GM23338 (cell line): ENCODE data around the gene SLC30A5. TPM values are rescaled to one million over a fixed set of nuclear protein-coding genes. Genes with fewer than 3 reads are reported as not detected.

Experiments
- ATAC-seq: fragments of 200-7000 bp; cut with Tn5 transposase; 3 replicates; pipeline ENCODE4 v1.9.1; 2020
- DNase-seq: peaks from one replicate; pipeline ENCODE4 v3.0.0-alpha.2; 2015; ENCODE audit warnings: low spot score
- H2AFZ ChIP-seq: fragments of 200-600 bp; sonication (generic); 2 replicates; pipeline ENCODE4 v1.8.0; 2016; ENCODE audit warnings: antibody characterized with exemption, mild to moderate bottlenecking, moderate library complexity
- H3F3A ChIP-seq: fragments of 200-600 bp; sonication (generic); replicated peaks from 2 replicates; pipeline ENCODE4 v1.8.0; 2017; ENCODE audit warnings: antibody characterized with exemption, mixed run types, low read depth
- H3K27ac ChIP-seq: fragments of 200-600 bp; sonication (generic); 2 replicates; pipeline ENCODE4 v1.6.1; 2016; ENCODE audit warnings: low read depth
- H3K27me3 ChIP-seq: fragments of 200-600 bp; sonication (generic); 2 replicates; pipeline ENCODE4 v1.8.0; 2016; ENCODE audit warnings: mild to moderate bottlenecking, mixed run types, moderate library complexity; ENCODE audit not compliant: insufficient read depth
- H3K36me3 ChIP-seq: fragments of 200-600 bp; sonication (generic); 2 replicates; pipeline ENCODE4 v1.8.0; 2016; ENCODE audit warnings: mild to moderate bottlenecking; ENCODE audit not compliant: insufficient read depth
- H3K4me1 ChIP-seq: fragments of 200-600 bp; sonication (generic); 2 replicates; pipeline ENCODE4 v1.8.0; 2016; ENCODE audit warnings: mild to moderate bottlenecking, moderate library complexity; ENCODE audit not compliant: insufficient read depth
- H3K4me2 ChIP-seq: fragments of 200-600 bp; sonication (generic); 2 replicates; pipeline ENCODE4 v1.7.1; 2017; ENCODE audit warnings: mixed run types
- H3K4me3 ChIP-seq: fragments of 200-600 bp; sonication (generic); 2 replicates; pipeline ENCODE4 v1.6.1; 2016; ENCODE audit warnings: mixed run types
- H3K79me2 ChIP-seq: fragments of 200-600 bp; sonication (generic); replicated peaks from 2 replicates; pipeline ENCODE4 v1.8.0; 2017; ENCODE audit warnings: mild to moderate bottlenecking; ENCODE audit not compliant: insufficient read depth
- H3K9me2 ChIP-seq: fragments of 200-600 bp; sonication (generic); 2 replicates; pipeline ENCODE4 v1.8.0; 2017; ENCODE audit not compliant: insufficient read depth
- H4K20me1 ChIP-seq: fragments of 200-600 bp; sonication (generic); replicated peaks from 2 replicates; pipeline ENCODE4 v1.8.0; 2017; ENCODE audit warnings: mild to moderate bottlenecking; ENCODE audit not compliant: insufficient read depth
- H3K27ac Mint-ChIP-seq: 2 replicates; pipeline ENCODE4 v1.8.0; 2020; ENCODE audit warnings: inconsistent platforms, mild to moderate bottlenecking, moderate library complexity, mixed read lengths
- H3K27me3 Mint-ChIP-seq: 3 replicates; pipeline ENCODE4 v1.8.0; 2022; ENCODE audit warnings: low read depth, mild to moderate bottlenecking, moderate library complexity, mixed read lengths, inconsistent platforms; ENCODE audit not compliant: insufficient read depth, poor library complexity
- H3K36me3 Mint-ChIP-seq: 3 replicates; pipeline ENCODE4 v1.8.0; 2021; ENCODE audit warnings: low read depth, mild to moderate bottlenecking, inconsistent platforms, moderate library complexity, mixed read lengths
- H3K4me1 Mint-ChIP-seq: 3 replicates; pipeline ENCODE4 v1.8.0; 2020; ENCODE audit warnings: mild to moderate bottlenecking, inconsistent platforms, mixed read lengths
- H3K4me3 Mint-ChIP-seq: 3 replicates; pipeline ENCODE4 v1.8.0; 2021; ENCODE audit warnings: moderate library complexity, mild to moderate bottlenecking, inconsistent platforms, mixed read lengths
- H3K9me3 Mint-ChIP-seq: 3 replicates; pipeline ENCODE4 v1.8.0; 2020; ENCODE audit warnings: moderate library complexity, mild to moderate bottlenecking, inconsistent platforms, mixed read lengths
- CREB1 ChIP-seq: fragments of 250-450 bp; sonication (Bioruptor Pico); IDR thresholded peaks from 2 replicates; pipeline ENCODE4 v1.5.0; 2020; ENCODE audit warnings: low read depth, mild to moderate bottlenecking, moderate library complexity
- ETS1 ChIP-seq: IDR thresholded peaks from 2 replicates; pipeline ENCODE4 v1.6.1; 2016; ENCODE audit warnings: antibody characterized with exemption
- EZH2phosphoT487 ChIP-seq: fragments of 200-600 bp; sonication (generic); IDR thresholded peaks from one replicate; pipeline ENCODE4 v1.8.1; 2018; ENCODE audit warnings: antibody characterized with exemption; ENCODE audit not compliant: unreplicated experiment
- POLR2AphosphoS5 ChIP-seq: IDR thresholded peaks from 2 replicates; pipeline ENCODE4 v1.6.1; 2016; ENCODE audit warnings: antibody characterized with exemption, low read depth
- ZNF114 ChIP-seq: fragments of 250-450 bp; sonication (Bioruptor Pico); IDR thresholded peaks from 2 replicates; pipeline ENCODE4 v1.5.0; 2020; ENCODE audit warnings: mild to moderate bottlenecking, moderate library complexity
- polyA plus RNA-seq: library from polyadenylated mRNA; unstranded; fragments of >200 nt; fragmentation: Nextera tagmentation; extraction: Ambion mirVana; gene quantifications from 2 replicates; pipeline ENCODE4 v1.2.1, GENCODE V29; 2016
- total RNA-seq: library from RNA; depleted of rRNA; stranded (reverse); fragments of >200 nt; shearing (Covaris generic); gene quantifications from 2 replicates; pipeline ENCODE4 v1.2.3, GENCODE V29; 2014
- TF ChIP-seq, protein P1 (sequence below): IDR thresholded peaks from one replicate; pipeline ENCODE4 v1.6.1; 2018; ENCODE audit warnings: antibody characterized with exemption; ENCODE audit not compliant: unreplicated experiment
- TF ChIP-seq, protein P2 (sequence below), 2 experiments: fragments of 200-600 bp in 1 of 2; sonication (generic) in 1 of 2; conservative IDR thresholded peaks; 2 replicates each; pipeline versions ENCODE4 v1.5.1 to v1.6.1; 2016 to 2017; ENCODE audit warnings: antibody characterized with exemption in 2 of 2, low read depth in 2 of 2, mild to moderate bottlenecking in 2 of 2, moderate library complexity in 1 of 2

SLC30A5 gene
- total and polyA plus RNA-seq, 2 experiments from 2014 or later = 38.2 to 43.2 TPM

DNA sequence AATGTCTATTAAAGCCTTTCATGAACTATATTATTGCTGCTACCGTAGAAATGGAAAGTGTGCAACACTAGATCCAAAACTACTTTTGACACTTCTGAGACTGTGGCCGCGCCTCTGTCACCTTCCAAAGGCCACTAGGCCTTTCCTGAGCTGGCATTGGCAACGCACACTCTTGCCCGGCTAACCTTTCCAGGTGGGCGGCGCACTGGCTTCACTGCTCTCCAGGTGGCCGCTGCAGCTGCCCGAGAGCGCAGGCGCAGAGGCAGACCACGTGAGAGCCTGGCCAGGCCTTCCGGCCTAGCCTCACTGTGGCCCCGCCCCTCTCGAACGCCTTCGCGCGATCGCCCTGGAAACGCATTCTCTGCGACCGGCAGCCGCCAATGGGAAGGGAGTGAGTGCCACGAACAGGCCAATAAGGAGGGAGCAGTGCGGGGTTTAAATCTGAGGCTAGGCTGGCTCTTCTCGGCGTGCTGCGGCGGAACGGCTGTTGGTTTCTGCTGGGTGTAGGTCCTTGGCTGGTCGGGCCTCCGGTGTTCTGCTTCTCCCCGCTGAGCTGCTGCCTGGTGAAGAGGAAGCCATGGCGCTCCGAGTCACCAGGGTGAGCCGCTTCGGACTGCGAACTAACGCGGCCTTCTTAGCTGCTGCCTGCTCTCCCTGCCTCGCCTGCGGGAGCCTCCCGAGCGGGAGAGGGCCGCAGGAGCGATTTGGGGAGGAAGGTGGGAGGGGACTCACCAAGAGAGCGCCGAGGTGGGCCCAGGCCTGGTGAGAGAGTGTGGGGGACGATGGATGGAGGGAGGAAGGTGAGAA is 73.1 kb downstream of the SLC30A5 start, which contains the start of gene CCNB1:
CCNB1 (plus strand) TSS at position 465 of the 807 bp plus-strand sequence; CDS start at position 578, 113 bp downstream.
- Histone ChIP-seq H3K4me3 (peak within 1 kb of the TSS; percentile 96), H3K79me2 (peaks cover 48% of the 10 kb centered on the region), H3K27me3 (no peaks in the 10 kb centered on the region), H3K9me2 (no peaks in the 10 kb centered on the region), H4K20me1 (peaks cover 18% of the 10 kb centered on the region), H2AFZ (peak within 1 kb of the TSS; percentile 95), H3K4me1 (peaks cover 23% of the 10 kb centered on the region), H3K36me3 (peaks cover 42% of the 10 kb centered on the region), H3K4me2 (peak within 1 kb of the TSS; percentile 94), H3K27ac (peak within 1 kb of the TSS; percentile 99), H3F3A (peaks cover 42% of the 10 kb centered on the region)
- peak within 1 kb of the TSS; percentile 98 for H3K27ac Mint-ChIP-seq
- H3K36me3 Mint-ChIP-seq = peaks cover 50% of the 10 kb centered on the region
- ATAC-seq = peak; percentile 97
- peaks cover 28% of the 10 kb centered on the region for H3K4me1 Mint-ChIP-seq
- H3K9me3 Mint-ChIP-seq = no peaks in the 10 kb centered on the region
- DNase-seq = peak; percentile 99
- TF ChIP-seq ETS1 = peak; percentile 53; the same call in 1 of the 2 replicates
- TF ChIP-seq, protein P1, sequence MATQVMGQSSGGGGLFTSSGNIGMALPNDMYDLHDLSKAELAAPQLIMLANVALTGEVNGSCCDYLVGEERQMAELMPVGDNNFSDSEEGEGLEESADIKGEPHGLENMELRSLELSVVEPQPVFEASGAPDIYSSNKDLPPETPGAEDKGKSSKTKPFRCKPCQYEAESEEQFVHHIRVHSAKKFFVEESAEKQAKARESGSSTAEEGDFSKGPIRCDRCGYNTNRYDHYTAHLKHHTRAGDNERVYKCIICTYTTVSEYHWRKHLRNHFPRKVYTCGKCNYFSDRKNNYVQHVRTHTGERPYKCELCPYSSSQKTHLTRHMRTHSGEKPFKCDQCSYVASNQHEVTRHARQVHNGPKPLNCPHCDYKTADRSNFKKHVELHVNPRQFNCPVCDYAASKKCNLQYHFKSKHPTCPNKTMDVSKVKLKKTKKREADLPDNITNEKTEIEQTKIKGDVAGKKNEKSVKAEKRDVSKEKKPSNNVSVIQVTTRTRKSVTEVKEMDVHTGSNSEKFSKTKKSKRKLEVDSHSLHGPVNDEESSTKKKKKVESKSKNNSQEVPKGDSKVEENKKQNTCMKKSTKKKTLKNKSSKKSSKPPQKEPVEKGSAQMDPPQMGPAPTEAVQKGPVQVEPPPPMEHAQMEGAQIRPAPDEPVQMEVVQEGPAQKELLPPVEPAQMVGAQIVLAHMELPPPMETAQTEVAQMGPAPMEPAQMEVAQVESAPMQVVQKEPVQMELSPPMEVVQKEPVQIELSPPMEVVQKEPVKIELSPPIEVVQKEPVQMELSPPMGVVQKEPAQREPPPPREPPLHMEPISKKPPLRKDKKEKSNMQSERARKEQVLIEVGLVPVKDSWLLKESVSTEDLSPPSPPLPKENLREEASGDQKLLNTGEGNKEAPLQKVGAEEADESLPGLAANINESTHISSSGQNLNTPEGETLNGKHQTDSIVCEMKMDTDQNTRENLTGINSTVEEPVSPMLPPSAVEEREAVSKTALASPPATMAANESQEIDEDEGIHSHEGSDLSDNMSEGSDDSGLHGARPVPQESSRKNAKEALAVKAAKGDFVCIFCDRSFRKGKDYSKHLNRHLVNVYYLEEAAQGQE = peak; percentile 24
- TF ChIP-seq CREB1 = peak; percentile 73
- peak; percentile 98 for TF ChIP-seq POLR2AphosphoS5
- TF ChIP-seq EZH2phosphoT487 = no peak
- no peak for TF ChIP-seq ZNF114
- TF ChIP-seq, protein P2, sequence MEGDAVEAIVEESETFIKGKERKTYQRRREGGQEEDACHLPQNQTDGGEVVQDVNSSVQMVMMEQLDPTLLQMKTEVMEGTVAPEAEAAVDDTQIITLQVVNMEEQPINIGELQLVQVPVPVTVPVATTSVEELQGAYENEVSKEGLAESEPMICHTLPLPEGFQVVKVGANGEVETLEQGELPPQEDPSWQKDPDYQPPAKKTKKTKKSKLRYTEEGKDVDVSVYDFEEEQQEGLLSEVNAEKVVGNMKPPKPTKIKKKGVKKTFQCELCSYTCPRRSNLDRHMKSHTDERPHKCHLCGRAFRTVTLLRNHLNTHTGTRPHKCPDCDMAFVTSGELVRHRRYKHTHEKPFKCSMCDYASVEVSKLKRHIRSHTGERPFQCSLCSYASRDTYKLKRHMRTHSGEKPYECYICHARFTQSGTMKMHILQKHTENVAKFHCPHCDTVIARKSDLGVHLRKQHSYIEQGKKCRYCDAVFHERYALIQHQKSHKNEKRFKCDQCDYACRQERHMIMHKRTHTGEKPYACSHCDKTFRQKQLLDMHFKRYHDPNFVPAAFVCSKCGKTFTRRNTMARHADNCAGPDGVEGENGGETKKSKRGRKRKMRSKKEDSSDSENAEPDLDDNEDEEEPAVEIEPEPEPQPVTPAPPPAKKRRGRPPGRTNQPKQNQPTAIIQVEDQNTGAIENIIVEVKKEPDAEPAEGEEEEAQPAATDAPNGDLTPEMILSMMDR (conservative IDR thresholded peaks at IDR 0.05; ENCODE audit: low read depth in 2 of 2) = 0 out of 4 replicates have a peak, but pooled peaks of 1 of the 2 experiments have one; percentile 2
- peak within 1 kb of the TSS; percentile 95 for H3K4me3 Mint-ChIP-seq
- peaks cover 19% of the 10 kb centered on the region for H3K27me3 Mint-ChIP-seq
